H9 (cell line): ENCODE measurements around the gene SLC7A1. TPM values are rescaled to one million over a fixed set of nuclear protein-coding genes. Genes with fewer than 3 reads are reported as not detected.

Experiments
- DNase-seq: peaks from one replicate; pipeline ENCODE4 v3.0.0-alpha.2; 2017
- H2AFZ ChIP-seq: one replicate; pipeline ENCODE4 v1.6.1; 2013; ENCODE audit warnings: mild to moderate bottlenecking, low read length, control low read depth, moderate library complexity
- H2AK5ac ChIP-seq: 2 replicates; pipeline ENCODE4 v1.6.1; 2013; ENCODE audit warnings: low read length, control low read depth, mixed read lengths; ENCODE audit not compliant: insufficient read length
- H2BK120ac ChIP-seq: one replicate; pipeline ENCODE4 v1.6.1; 2013; ENCODE audit warnings: low read depth, mild to moderate bottlenecking, low read length, control low read depth, inconsistent platforms; ENCODE audit not compliant: poor library complexity, severe bottlenecking
- H2BK12ac ChIP-seq: 2 replicates; pipeline ENCODE4 v1.6.1; 2013; ENCODE audit warnings: low read length, control low read depth, mixed read lengths, low read depth; ENCODE audit not compliant: insufficient read length
- H2BK15ac ChIP-seq: 2 replicates; pipeline ENCODE4 v1.6.1; 2013; ENCODE audit warnings: low read depth, low read length, control low read depth
- H2BK20ac ChIP-seq: one replicate; pipeline ENCODE4 v1.6.1; 2013; ENCODE audit warnings: low read depth, mild to moderate bottlenecking, low read length, control low read depth, inconsistent platforms; ENCODE audit not compliant: poor library complexity, severe bottlenecking
- H2BK5ac ChIP-seq: 2 replicates; pipeline ENCODE4 v1.6.1; 2013; ENCODE audit warnings: low read length, control low read depth, mixed read lengths; ENCODE audit not compliant: insufficient read length
- H3K14ac ChIP-seq: 2 replicates; pipeline ENCODE4 v1.6.1; 2013; ENCODE audit warnings: low read length, control low read depth; ENCODE audit not compliant: insufficient read depth
- H3K18ac ChIP-seq: 2 replicates; pipeline ENCODE4 v1.6.1; 2013; ENCODE audit warnings: low read depth, mild to moderate bottlenecking, mixed read lengths, low read length, control low read depth; ENCODE audit not compliant: insufficient read length
- H3K23ac ChIP-seq: 2 replicates; pipeline ENCODE4 v1.6.1; 2013; ENCODE audit warnings: low read length, control low read depth, mixed read lengths, low read depth; ENCODE audit not compliant: insufficient read length
- H3K23me2 ChIP-seq: 2 replicates; pipeline ENCODE4 v1.6.1; 2013; ENCODE audit warnings: low read depth, mild to moderate bottlenecking, mixed read lengths, low read length, control low read depth; ENCODE audit not compliant: insufficient read length, poor library complexity, severe bottlenecking
- H3K27ac ChIP-seq: 2 replicates; pipeline ENCODE4 v1.5.1; 2013; ENCODE audit warnings: low read length, control low read depth, mixed read lengths, low read depth; ENCODE audit not compliant: insufficient read length
- H3K27me3 ChIP-seq: 2 replicates; pipeline ENCODE4 v1.6.1; 2013; ENCODE audit warnings: low read length, control low read depth, inconsistent platforms; ENCODE audit not compliant: insufficient read depth
- H3K4ac ChIP-seq: 2 replicates; pipeline ENCODE4 v1.6.1; 2013; ENCODE audit warnings: low read depth, mild to moderate bottlenecking, control low read depth, inconsistent platforms, low read length, moderate library complexity
- H3K4me1 ChIP-seq: 2 replicates; pipeline ENCODE4 v1.6.1; 2013; ENCODE audit warnings: low read length, control low read depth, inconsistent platforms; ENCODE audit not compliant: insufficient read depth
- H3K4me2 ChIP-seq: 2 replicates; pipeline ENCODE4 v1.6.1; 2013; ENCODE audit warnings: low read length, control low read depth, mixed read lengths; ENCODE audit not compliant: insufficient read length, insufficient read depth
- H3K56ac ChIP-seq: 2 replicates; pipeline ENCODE4 v1.6.1; 2013; ENCODE audit warnings: low read depth, mild to moderate bottlenecking, mixed read lengths, low read length, control low read depth; ENCODE audit not compliant: insufficient read length
- H3K79me1 ChIP-seq: 2 replicates; pipeline ENCODE4 v1.6.1; 2013; ENCODE audit warnings: low read depth, mild to moderate bottlenecking, moderate library complexity, low read length, control low read depth, inconsistent platforms; ENCODE audit not compliant: insufficient read depth, poor library complexity, severe bottlenecking
- H3K79me2 ChIP-seq: 2 replicates; pipeline ENCODE4 v1.6.1; 2013; ENCODE audit warnings: low read length, control low read depth, inconsistent platforms; ENCODE audit not compliant: insufficient read depth
- H3K9ac ChIP-seq: 2 replicates; pipeline ENCODE4 v1.6.1; 2013; ENCODE audit warnings: low read length, control low read depth, mixed read lengths; ENCODE audit not compliant: insufficient read length; ENCODE audit errors: extremely low read depth
- H3K9me3 ChIP-seq: one replicate; pipeline ENCODE4 v1.6.1; 2013; ENCODE audit warnings: low read depth, low read length, inconsistent platforms; ENCODE audit not compliant: control insufficient read depth
- H3T11ph ChIP-seq: one replicate; pipeline ENCODE4 v1.6.1; 2013; ENCODE audit warnings: mild to moderate bottlenecking, low read length, control low read depth, inconsistent platforms
- H4K20me1 ChIP-seq: one replicate; pipeline ENCODE4 v1.6.1; 2013; ENCODE audit not compliant: control insufficient read depth, insufficient read length, insufficient read depth
- H4K5ac ChIP-seq: 2 replicates; pipeline ENCODE4 v1.6.1; 2013; ENCODE audit warnings: low read depth, mild to moderate bottlenecking, mixed read lengths, low read length, control low read depth; ENCODE audit not compliant: insufficient read length
- H4K8ac ChIP-seq: replicated peaks from 2 replicates; pipeline ENCODE4 v1.6.1; 2013; ENCODE audit warnings: low read length, control low read depth, mixed read lengths, low read depth; ENCODE audit not compliant: insufficient read length
- H4K91ac ChIP-seq: 2 replicates; pipeline ENCODE4 v1.6.1; 2013; ENCODE audit warnings: low read depth, mild to moderate bottlenecking, moderate library complexity, mixed read lengths, low read length, control low read depth; ENCODE audit not compliant: insufficient read length
- H3K27ac Mint-ChIP-seq, 3 experiments: 2 replicates in 2 of 3; 3 replicates in 1 of 3; pipeline ENCODE4 v1.8.0; 2020 to 2021; ENCODE audit warnings: mixed read lengths in 3 of 3, mild to moderate bottlenecking in 1 of 3, moderate library complexity in 1 of 3
- H3K27me3 Mint-ChIP-seq: 2 replicates; pipeline ENCODE4 v1.8.0; 2021; ENCODE audit warnings: low read depth, mild to moderate bottlenecking, moderate library complexity, mixed read lengths
- H3K36me3 Mint-ChIP-seq, 3 experiments: 2 replicates in 2 of 3; 3 replicates in 1 of 3; pipeline ENCODE4 v1.8.0; 2020 to 2021; ENCODE audit warnings: low read depth in 3 of 3, mixed read lengths in 3 of 3; ENCODE audit not compliant: insufficient read depth in 1 of 3
- H3K4me1 Mint-ChIP-seq, 2 experiments: 2 replicates each; pipeline ENCODE4 v1.8.0; 2020; ENCODE audit warnings: mixed read lengths in 2 of 2
- H3K4me3 Mint-ChIP-seq, 2 experiments: 2 replicates in 1 of 2; 3 replicates in 1 of 2; pipeline ENCODE4 v1.8.0; 2020 to 2021; ENCODE audit warnings: mild to moderate bottlenecking in 2 of 2, mixed read lengths in 2 of 2, moderate library complexity in 1 of 2
- H3K9me3 Mint-ChIP-seq, 2 experiments: 2 replicates in 1 of 2; 3 replicates in 1 of 2; pipeline ENCODE4 v1.8.0; 2020; ENCODE audit warnings: mild to moderate bottlenecking in 2 of 2, mixed read lengths in 2 of 2, moderate library complexity in 1 of 2
- WGBS: extraction: QIAGEN DNeasy Blood & Tissue Kit; methylation state at CpG from one replicate; pipeline ENCODE4 v1.1.7; 2013; ENCODE audit warnings: missing lambda C conversion rate, low lambda C conversion rate, mixed read lengths; ENCODE audit not compliant: insufficient read length; ENCODE audit errors: extremely low coverage; 5-methylcytosine and 5-hydroxymethylcytosine counted together
- total RNA-seq: library from RNA; stranded (reverse); gene quantifications from 2 replicates; pipeline ENCODE4 v1.2.1, GENCODE V29; 2021
- TF ChIP-seq, protein P1 (sequence below): fragments of 200-600 bp; sonication (generic); conservative IDR thresholded peaks from 3 replicates; pipeline ENCODE4 v1.8.0; 2021; ENCODE audit warnings: antibody characterized with exemption, mild to moderate bottlenecking

The SLC7A1 gene
- total RNA-seq, 1 experiment from 2014 or later = 109 TPM

DNA sequence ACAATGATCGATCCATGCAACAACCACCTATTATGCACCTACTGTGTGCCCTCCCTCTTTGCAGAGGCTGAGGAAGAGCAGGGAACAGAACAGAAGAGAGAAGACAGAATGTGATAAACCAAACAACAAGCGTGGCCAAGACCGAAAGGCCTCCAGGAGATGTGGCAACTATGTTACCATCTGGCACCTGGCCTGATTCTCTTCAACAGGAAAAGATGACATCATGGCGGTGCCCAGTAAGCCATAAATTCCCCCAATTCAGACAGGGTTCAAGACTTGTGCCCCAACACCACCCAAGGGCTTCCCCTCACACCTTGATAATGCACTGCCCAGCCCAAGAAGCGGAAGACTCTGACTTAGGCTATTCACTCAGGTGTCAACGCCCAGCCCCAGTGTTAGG lies 44.3 kb downstream of the SLC7A1 start:
- Histone ChIP-seq H3K14ac (no peak overlapping the region), H3K9ac (no peak overlapping the region), H3K27me3 (no peaks in the 10 kb centered on the region), H2BK15ac (no peak overlapping the region), H3K56ac (no peak overlapping the region), H2BK20ac (no peak overlapping the region), H3K18ac (no peak overlapping the region), H4K91ac (no peak overlapping the region), H3K23ac (no peak overlapping the region), H3K79me1 (peaks cover 6% of the 10 kb centered on the region), H2AK5ac (no peak overlapping the region), H3K23me2 (no peaks in the 10 kb centered on the region), H2BK5ac (no peak overlapping the region), H3K4ac (no peak overlapping the region), H3K27ac (no peak overlapping the region), H3T11ph (no peak overlapping the region), H3K4me1 (0 out of 2 replicates have a peak, but pooled peaks cover 2% of the 10 kb centered on the region), H4K20me1 (no peaks in the 10 kb centered on the region), H3K79me2 (peaks cover 12% of the 10 kb centered on the region; the same call in 1 of the 2 replicates), H4K5ac (no peak overlapping the region), H3K4me2 (no peak overlapping the region), H3K9me3 (no peaks in the 10 kb centered on the region), H4K8ac (no peak overlapping the region), H2BK12ac (no peak overlapping the region), H2AFZ (no peak overlapping the region), H2BK120ac (no peak overlapping the region)
- Mint-ChIP-seq H3K4me3 (no peak overlapping the region), H3K36me3 (peaks cover 40 to 68% (median 64%) of the 10 kb centered on the region in 3 experiments; a peak in 6 of 7 replicates), H3K27me3 (no peaks in the 10 kb centered on the region), H3K9me3 (no peaks in the 10 kb centered on the region), H3K27ac (no peak overlapping the region), H3K4me1 (peaks cover 17 to 20% of the 10 kb centered on the region in 2 experiments)
- DNase-seq = no peak
- no CpG with 5 or more reads among the region's 6 CpGs for WGBS
- TF ChIP-seq, protein P1, sequence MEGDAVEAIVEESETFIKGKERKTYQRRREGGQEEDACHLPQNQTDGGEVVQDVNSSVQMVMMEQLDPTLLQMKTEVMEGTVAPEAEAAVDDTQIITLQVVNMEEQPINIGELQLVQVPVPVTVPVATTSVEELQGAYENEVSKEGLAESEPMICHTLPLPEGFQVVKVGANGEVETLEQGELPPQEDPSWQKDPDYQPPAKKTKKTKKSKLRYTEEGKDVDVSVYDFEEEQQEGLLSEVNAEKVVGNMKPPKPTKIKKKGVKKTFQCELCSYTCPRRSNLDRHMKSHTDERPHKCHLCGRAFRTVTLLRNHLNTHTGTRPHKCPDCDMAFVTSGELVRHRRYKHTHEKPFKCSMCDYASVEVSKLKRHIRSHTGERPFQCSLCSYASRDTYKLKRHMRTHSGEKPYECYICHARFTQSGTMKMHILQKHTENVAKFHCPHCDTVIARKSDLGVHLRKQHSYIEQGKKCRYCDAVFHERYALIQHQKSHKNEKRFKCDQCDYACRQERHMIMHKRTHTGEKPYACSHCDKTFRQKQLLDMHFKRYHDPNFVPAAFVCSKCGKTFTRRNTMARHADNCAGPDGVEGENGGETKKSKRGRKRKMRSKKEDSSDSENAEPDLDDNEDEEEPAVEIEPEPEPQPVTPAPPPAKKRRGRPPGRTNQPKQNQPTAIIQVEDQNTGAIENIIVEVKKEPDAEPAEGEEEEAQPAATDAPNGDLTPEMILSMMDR = no peak
